Measurements from ENCODE around the gene LRIT2. TPM values are rescaled to one million over a fixed set of nuclear protein-coding genes. Genes with fewer than 3 reads are reported as not detected.

LRIT2 gene
- total RNA-seq (2014; rRNA removed) (not detected in 2 replicates), Bru-seq, nascent RNA (not detected), BruChase-seq, experiment 1, labeled RNA remaining after a 6-hour chase (not detected), BruChase-seq, experiment 2, labeled RNA remaining after a 2-hour chase (not detected)
- long read RNA-seq, result 0 reads

- intact Hi-C loops (cut with micrococcal nuclease), result no loop called here
- Histone ChIP-seq H3K4me1 (ENCODE audit: insufficient read depth, low read length) (no peaks in the 10 kb centered on the region), H3K36me3 (ENCODE audit: low read depth, low read length) (no peaks in the 10 kb centered on the region), H3K4me2 (ENCODE audit: low read length) (no peak within 1 kb of the TSS), H3K79me2 (ENCODE audit: low read length) (no peaks in the 10 kb centered on the region), H3K4me3 (ENCODE audit: low read length) (no peak within 1 kb of the TSS), H2AFZ (ENCODE audit: low read length) (no peak within 1 kb of the TSS), H3K9me2 (replicated peaks; ENCODE audit: low read length) (no peaks in the 10 kb centered on the region), H3K9ac (ENCODE audit: low read length) (no peak within 1 kb of the TSS), H3F3A (ENCODE audit: low read length, unreplicated experiment) (no peaks in the 10 kb centered on the region), H4K20me1 (ENCODE audit: low read length) (no peaks in the 10 kb centered on the region), H3K27me3 (ENCODE audit: low read length) (peaks cover 11% of the 10 kb centered on the region), H3K9me3 (ENCODE audit: low read length) (no peaks in the 10 kb centered on the region), H3K27ac (ENCODE audit: low read length) (no peak within 1 kb of the TSS)
- ATAC-seq, result no peak
- BruUV-seq (replicated peaks), result no TSS peak
- DNase-seq, result no peak
- ChIA-PET POLR2A (ENCODE audit: unreplicated experiment) (no interaction called here), CTCF (no interaction called here)
- TF ChIP-seq CTCF (conservative IDR thresholded peaks at IDR 0.05; ENCODE audit: low read depth, low read length), result no peak
- TF ChIP-seq EZH2 (IDR thresholded peaks at IDR 0.05; ENCODE audit: low read length, unreplicated experiment), result no peak
- no peak for TF ChIP-seq EZH2phosphoT487 (IDR thresholded peaks at IDR 0.05; ENCODE audit: borderline replicate concordance, low read length)
Measured at GRCh38 chr10:84225427-84226173, at the start of gene LRIT2. TSS of gene LRIT2 (minus strand) at chr10:84225544. CDS start at chr10:84225520, 24 bp downstream.

GRCh38 chr10:84270708-84271107 lies 45.4 kb upstream of the LRIT2 start:
- Histone ChIP-seq H4K20me1 (ENCODE audit: low read length) (no peaks in the 10 kb centered on the region), H3K27me3 (ENCODE audit: low read length) (no peaks in the 10 kb centered on the region), H3K9me2 (replicated peaks; ENCODE audit: low read length) (no peaks in the 10 kb centered on the region), H3K4me3 (ENCODE audit: low read length) (no peak overlapping the region), H3K4me2 (ENCODE audit: low read length) (no peak overlapping the region), H3K79me2 (ENCODE audit: low read length) (no peaks in the 10 kb centered on the region), H3K27ac (ENCODE audit: low read length) (no peak overlapping the region), H2AFZ (ENCODE audit: low read length) (no peak overlapping the region), H3F3A (ENCODE audit: low read length, unreplicated experiment) (no peaks in the 10 kb centered on the region), H3K9ac (ENCODE audit: low read length) (no peak overlapping the region), H3K4me1 (ENCODE audit: insufficient read depth, low read length) (peaks cover 13% of the 10 kb centered on the region; the same call in 1 of the 2 replicates), H3K36me3 (ENCODE audit: low read depth, low read length) (no peaks in the 10 kb centered on the region), H3K9me3 (ENCODE audit: low read length) (no peaks in the 10 kb centered on the region)
- ATAC-seq, result peak; percentile 11; the same call in 1 of the 2 replicates
- no peak for DNase-seq
- no TSS peak for BruUV-seq (replicated peaks)
- ChIA-PET CTCF (no interaction called here), POLR2A (ENCODE audit: unreplicated experiment) (no interaction called here)
- TF ChIP-seq EZH2phosphoT487 (IDR thresholded peaks at IDR 0.05; ENCODE audit: borderline replicate concordance, low read length) (no peak), EZH2 (IDR thresholded peaks at IDR 0.05; ENCODE audit: low read length, unreplicated experiment) (no peak), CTCF (conservative IDR thresholded peaks at IDR 0.05; ENCODE audit: low read depth, low read length) (no peak)
- intact Hi-C loops (cut with micrococcal nuclease), result no loop called here

- DNase-seq (peak; percentile 83), ATAC-seq (peak; percentile 74)
- no TSS peak for BruUV-seq (replicated peaks)
- TF ChIP-seq EZH2phosphoT487 (IDR thresholded peaks at IDR 0.05; ENCODE audit: borderline replicate concordance, low read length) (no peak), CTCF (conservative IDR thresholded peaks at IDR 0.05; ENCODE audit: low read depth, low read length) (no peak), EZH2 (IDR thresholded peaks at IDR 0.05; ENCODE audit: low read length, unreplicated experiment) (no peak)
- no peak overlapping the region for H3K4me3 ChIP-seq (ENCODE audit: low read length)
- H3K27me3 ChIP-seq (ENCODE audit: low read length), result no peaks in the 10 kb centered on the region
- CTCF ChIA-PET, result no interaction called here
- no peak overlapping the region for H2AFZ ChIP-seq (ENCODE audit: low read length)
- POLR2A ChIA-PET (ENCODE audit: unreplicated experiment), result no interaction called here
- no peak overlapping the region for H3K27ac ChIP-seq (ENCODE audit: low read length)
- H3K79me2 ChIP-seq (ENCODE audit: low read length), result no peaks in the 10 kb centered on the region
- no peaks in the 10 kb centered on the region for H4K20me1 ChIP-seq (ENCODE audit: low read length)
- peaks cover 13% of the 10 kb centered on the region; the same call in 1 of the 2 replicates for H3K4me1 ChIP-seq (ENCODE audit: insufficient read depth, low read length)
- H3K36me3 ChIP-seq (ENCODE audit: low read depth, low read length), result no peaks in the 10 kb centered on the region
- no peak overlapping the region for H3K9ac ChIP-seq (ENCODE audit: low read length)
- no peaks in the 10 kb centered on the region for H3F3A ChIP-seq (ENCODE audit: low read length, unreplicated experiment)
- intact Hi-C loops (cut with micrococcal nuclease), result loop anchor here (5.0 kb wide), 2 partner anchors 38 to 58 kb away; partner anchors contain the start of gene CCSER2
- H3K9me2 ChIP-seq (replicated peaks; ENCODE audit: low read length), result no peaks in the 10 kb centered on the region
- no peak overlapping the region for H3K4me2 ChIP-seq (ENCODE audit: low read length)
- H3K9me3 ChIP-seq (ENCODE audit: low read length), result no peaks in the 10 kb centered on the region
Measured at GRCh38 chr10:84269773-84270172, 44.4 kb upstream of the LRIT2 start.

All from PC-3 (cell line).